Endothelial cell of umbilical vein (primary cell): Measurements from ENCODE around the gene PIP4P1. TPM values are rescaled to one million over a fixed set of nuclear protein-coding genes. Genes with fewer than 3 reads are reported as not detected.

Source experiments
- BruUV-seq: library from RNA; stranded (reverse); fragments of 400-500 nt; replicated peaks from 2 replicates; lab custom pipeline; 2021; lab: Mats Ljungman, UMichigan
- CTCF ChIA-PET: fragments of 300-600, 350-600 bp; sonication (Branson Sonifier 250); formaldehyde crosslinking; loops from one replicate; lab custom pipeline; 2021; ENCODE audit warnings: antibody characterized with exemption, inconsistent platforms; lab: Charles Lee
- POLR2A ChIA-PET: fragments of 300-600, 350-600 bp; sonication (Branson Sonifier 250); formaldehyde crosslinking; loops from one replicate; lab custom pipeline; 2021; ENCODE audit warnings: antibody characterized with exemption, inconsistent platforms; lab: Charles Lee
- DNase-seq: peaks from one replicate; pipeline ENCODE4 v3.0.0-alpha.2; 2011; ENCODE audit warnings: low read depth, low spot score
- FAIRE-seq: peaks from 2 replicates; lab custom pipeline; 2011; peaks lifted over from hg19 to GRCh38; lab: Jason Lieb, UNC
- H2AFZ ChIP-seq: 2 replicates; pipeline ENCODE4 v1.6.0; 2012; ENCODE audit warnings: low read depth, low read length, control low read depth, inconsistent platforms
- H3K27ac ChIP-seq: 2 replicates; pipeline ENCODE4 v1.5.1; 2011; ENCODE audit warnings: low read depth, mild to moderate bottlenecking, control low read depth, low read length, moderate library complexity; ENCODE audit not compliant: insufficient read depth
- H3K27me3 ChIP-seq, 2 experiments: 2 replicates each; pipeline versions ENCODE4 v1.6.0 to v1.6.1; 2011; ENCODE audit warnings: low read length in 2 of 2, mixed read lengths in 1 of 2; ENCODE audit not compliant: control insufficient read depth in 2 of 2, insufficient read depth in 2 of 2
- H3K36me3 ChIP-seq, 2 experiments: 2 replicates in 1 of 2; 3 replicates in 1 of 2; pipeline ENCODE4 v1.5.1; 2011; ENCODE audit warnings: low read length in 2 of 2, mild to moderate bottlenecking in 1 of 2, moderate library complexity in 1 of 2; ENCODE audit not compliant: control insufficient read depth in 2 of 2, insufficient read depth in 2 of 2; ENCODE audit errors: extremely low read depth in 1 of 2
- H3K4me1 ChIP-seq: 3 replicates; pipeline ENCODE4 v1.5.1; 2011; ENCODE audit warnings: mild to moderate bottlenecking, low read length; ENCODE audit not compliant: control insufficient read depth, insufficient read depth; ENCODE audit errors: extremely low read depth
- H3K4me2 ChIP-seq: 2 replicates; pipeline ENCODE4 v1.6.1; 2011; ENCODE audit warnings: low read length, control low read depth, mixed read lengths; ENCODE audit not compliant: insufficient read depth
- H3K4me3 ChIP-seq, 3 experiments: fragments of 200-600 bp in 1 of 3; sonication (generic), shearing (Covaris generic) in 1 of 3; replicated peaks in 1 of 3; 2 replicates each; pipeline ENCODE4 v1.5.1; 2011 to 2016; ENCODE audit warnings: control low read depth in 3 of 3, low read length in 3 of 3, mild to moderate bottlenecking in 2 of 3, inconsistent platforms in 1 of 3, low read depth in 1 of 3, moderate library complexity in 1 of 3; ENCODE audit not compliant: insufficient read depth in 1 of 3
- H3K79me2 ChIP-seq: 2 replicates; pipeline ENCODE4 v1.6.0; 2012; ENCODE audit warnings: low read length, inconsistent platforms; ENCODE audit not compliant: control insufficient read depth, insufficient read depth
- H3K9ac ChIP-seq: replicated peaks from 2 replicates; pipeline ENCODE3; 2011; ENCODE audit warnings: low read length, control low read depth; ENCODE audit not compliant: insufficient read depth; ENCODE audit errors: extremely low read depth
- H3K9me1 ChIP-seq: replicated peaks from 3 replicates; pipeline ENCODE4 v1.6.0; 2011; ENCODE audit warnings: mild to moderate bottlenecking, low read length; ENCODE audit not compliant: control insufficient read depth, insufficient read depth; ENCODE audit errors: extremely low read depth
- H3K9me3 ChIP-seq: replicated peaks from 2 replicates; pipeline ENCODE4 v1.5.1; 2012; ENCODE audit warnings: low read length, inconsistent platforms; ENCODE audit not compliant: control insufficient read depth, insufficient read depth
- H4K20me1 ChIP-seq: replicated peaks from 2 replicates; pipeline ENCODE3; 2011; ENCODE audit warnings: mild to moderate bottlenecking, low read length; ENCODE audit not compliant: control insufficient read depth, insufficient read depth; ENCODE audit errors: extremely low read depth
- CTCF ChIP-seq, 2 donors: IDR thresholded peaks; 1 replicate in 1 of 2; 2 replicates in 1 of 2; pipeline ENCODE4 v1.5.1; 2011; ENCODE audit warnings: low read length in 2 of 2, mild to moderate bottlenecking in 2 of 2, moderate library complexity in 2 of 2, control low read depth in 1 of 2, inconsistent platforms in 1 of 2, low read depth in 1 of 2; ENCODE audit not compliant: insufficient read depth in 1 of 2; ENCODE audit errors: extremely low read depth in 1 of 2
- MAX ChIP-seq: IDR thresholded peaks from 2 replicates; pipeline ENCODE4 v1.6.1; 2011; ENCODE audit not compliant: insufficient read depth, insufficient read length
- dilution Hi-C: fragments of 300-500 bp; cut with MboI; formaldehyde crosslinking; loops from one replicate; pipeline ENCODE4 v1.15.0; 2019; ENCODE audit warnings: low sequenced_read_pairs; ENCODE audit not compliant: extremely low pct_ligation_motif_present
- intact Hi-C: fragments of 100-400 bp; cut with micrococcal nuclease; formaldehyde crosslinking; loops from one replicate; pipeline ENCODE4 v1.10.0; 2022
- polyA plus RNA-seq, 4 experiments: library from polyadenylated mRNA; depleted of rRNA in 3 of 4; stranded (reverse) in 3 of 4; unstranded in 1 of 4; fragments of >200 nt; gene quantifications; 2 replicates each; pipeline versions ENCODE4 v1.2.1 to v1.2.3, GENCODE V29; 2011 to 2012; ENCODE audit warnings: missing spikeins in 1 of 4
- total RNA-seq: library from RNA; stranded (reverse); gene quantifications from 2 replicates; pipeline ENCODE4 v1.2.3, GENCODE V29; 2021

Gene PIP4P1
- total and polyA plus RNA-seq, 2 donors (not counting 3 experiments of a cell fraction or from before 2014, with no cell fraction given) = 28.6 to 52.5 TPM

- peak overlapping the region; percentile 76 for H3K9ac ChIP-seq
- H3K9me3 ChIP-seq = no peaks in the 10 kb centered on the region
- H3K79me2 ChIP-seq = peaks cover 29% of the 10 kb centered on the region
- FAIRE-seq (no peak), DNase-seq (peak; percentile 11)
- H3K9me1 ChIP-seq = no peaks in the 10 kb centered on the region
- H3K4me2 ChIP-seq = peak overlapping the region; percentile 83
- peaks cover 24% of the 10 kb centered on the region for H3K4me1 ChIP-seq
- no peak for TF ChIP-seq MAX
- TF ChIP-seq CTCF (IDR thresholded peaks at IDR 0.05; ENCODE audit: extremely low read depth in 1 of 2, insufficient read depth in 1 of 2, low read depth in 1 of 2, low read length in 2 of 2) = no peak
- H3K4me3 ChIP-seq = peak overlapping the region; percentile 43 to 78 (median 66)
- peaks cover 11 to 18% of the 10 kb centered on the region in 2 experiments for H3K36me3 ChIP-seq
- peak overlapping the region; percentile 14 for H3K27ac ChIP-seq
- H3K27me3 ChIP-seq = peaks cover 2 to 8% of the 10 kb centered on the region in 2 experiments
- BruUV-seq = no TSS peak
- ChIA-PET CTCF (interaction anchor here (0.8 to 1.5 kb wide), 8 partner anchors 12 to 146 kb away, joined by 3 to 16 read pairs (median 4); partner anchors contain the start of gene PARP2), POLR2A (interaction anchor here (0.9 to 2.4 kb wide), 4 partner anchors 9 to 118 kb away, joined by 3 to 36 read pairs (median 18); partner anchors contain the start of genes PARP2 and PNP)
- H2AFZ ChIP-seq = peak overlapping the region; percentile 19
- H4K20me1 ChIP-seq = no peaks in the 10 kb centered on the region
- dilution Hi-C loops (no loop called here), intact Hi-C loops (loop anchor here (1.0 kb wide), 3 partner anchors 9 to 224 kb away; partner anchors contain the start of genes PNP and RNASE4)
These were observed 593 bp downstream of the PIP4P1 start for GRCh38 chr14:20460458-20461224.
